Esophagus muscularis mucosa (tissue), 3 donors: ENCODE measurements around the gene MALSU1.

Experiments used
- EP300 ChIP-seq: sonication (generic); formaldehyde crosslinking; IDR thresholded peaks from one replicate; pipeline ENCODE4 v1.6.1; 2017; ENCODE audit warnings: antibody characterized with exemption
- TF ChIP-seq, protein P1 (sequence below), 3 experiments: fragments of 200-600 bp in 2 of 3; fragments of 450-650 bp in 1 of 3; sonication (generic) in 2 of 3; IDR thresholded peaks; one replicate each; pipeline ENCODE4 v1.5.1; 2017 to 2019; ENCODE audit warnings: antibody characterized with exemption in 3 of 3, mild to moderate bottlenecking in 2 of 3, moderate library complexity in 1 of 3

DNA sequence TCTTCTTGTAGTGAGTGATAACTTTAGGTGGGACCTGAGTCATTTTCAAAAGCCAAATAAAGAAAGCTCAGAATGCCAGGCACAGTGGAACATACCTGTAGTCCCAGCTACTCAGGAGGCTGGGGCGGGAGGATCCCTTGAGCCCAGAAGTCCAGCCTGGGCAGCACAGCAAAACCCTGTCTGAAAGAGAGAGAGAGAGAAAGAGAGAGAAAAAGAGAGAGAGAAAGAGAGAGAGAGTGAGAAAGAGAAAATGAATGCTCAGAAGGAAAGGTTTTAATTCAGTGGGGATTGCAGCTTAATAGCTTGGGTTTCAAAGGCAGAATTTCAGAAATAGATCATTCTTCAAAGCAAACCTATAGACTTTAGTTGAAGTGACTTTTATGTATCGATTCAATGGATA lies 26.9 kb upstream of the MALSU1 start:
- TF ChIP-seq, protein P1, sequence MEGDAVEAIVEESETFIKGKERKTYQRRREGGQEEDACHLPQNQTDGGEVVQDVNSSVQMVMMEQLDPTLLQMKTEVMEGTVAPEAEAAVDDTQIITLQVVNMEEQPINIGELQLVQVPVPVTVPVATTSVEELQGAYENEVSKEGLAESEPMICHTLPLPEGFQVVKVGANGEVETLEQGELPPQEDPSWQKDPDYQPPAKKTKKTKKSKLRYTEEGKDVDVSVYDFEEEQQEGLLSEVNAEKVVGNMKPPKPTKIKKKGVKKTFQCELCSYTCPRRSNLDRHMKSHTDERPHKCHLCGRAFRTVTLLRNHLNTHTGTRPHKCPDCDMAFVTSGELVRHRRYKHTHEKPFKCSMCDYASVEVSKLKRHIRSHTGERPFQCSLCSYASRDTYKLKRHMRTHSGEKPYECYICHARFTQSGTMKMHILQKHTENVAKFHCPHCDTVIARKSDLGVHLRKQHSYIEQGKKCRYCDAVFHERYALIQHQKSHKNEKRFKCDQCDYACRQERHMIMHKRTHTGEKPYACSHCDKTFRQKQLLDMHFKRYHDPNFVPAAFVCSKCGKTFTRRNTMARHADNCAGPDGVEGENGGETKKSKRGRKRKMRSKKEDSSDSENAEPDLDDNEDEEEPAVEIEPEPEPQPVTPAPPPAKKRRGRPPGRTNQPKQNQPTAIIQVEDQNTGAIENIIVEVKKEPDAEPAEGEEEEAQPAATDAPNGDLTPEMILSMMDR (IDR thresholded peaks at IDR 0.05), result no peak
- TF ChIP-seq EP300, result no peak
